HG02943 (cell line): ENCODE results near the gene SDC3.

Experiments used
- ATAC-seq: cut with Tn5 transposase; IDR thresholded peaks from one replicate; pipeline ENCODE4 v1.9.1; 2021; ENCODE audit warnings: mild to moderate bottlenecking, low read depth, moderate library complexity; ENCODE audit not compliant: unreplicated experiment

Gene SDC3

GRCh38 chr1:30829889-30830288 lies 78.7 kb downstream of the SDC3 start:
- no peak for ATAC-seq

GRCh38 chr1:30824736-30825429 lies 83.7 kb downstream of the SDC3 start:
- ATAC-seq = no peak

- ATAC-seq = peak; percentile 80
Measured at GRCh38 chr1:30823969-30824735, 84.4 kb downstream of the SDC3 start.

- ATAC-seq = no peak
Measured at GRCh38 chr1:30823627-30823968, 85.0 kb downstream of the SDC3 start.

GRCh38 chr1:30822966-30823581 lies 85.5 kb downstream of the SDC3 start:
- no peak for ATAC-seq

GRCh38 chr1:30822006-30822405 lies 86.6 kb downstream of the SDC3 start:
- no peak for ATAC-seq

GRCh38 chr1:30820299-30820698 lies 88.3 kb downstream of the SDC3 start:
- ATAC-seq = no peak
